ENCODE measurements around the gene HDAC4. TPM values are rescaled to one million over a fixed set of nuclear protein-coding genes. Genes with fewer than 3 reads are reported as not detected.

The HDAC4 gene
- total and polyA plus RNA-seq, 10 of the 15 experiments (the other 5 are each of a cell fraction or from before 2014, with no cell fraction given), result 0.22 to 15.7 (median 4.8) TPM

- peaks cover 3% of the 10 kb centered on the region; the same call in 1 of the 2 replicates for H4K20me1 ChIP-seq (ENCODE audit: control insufficient read depth, insufficient read depth)
- BruUV-seq (replicated peaks), result no TSS peak
These were observed 159.3 kb downstream of the HDAC4 start for GRCh38 chr2:239241431-239241960.

GRCh38 chr2:239240414-239240881 is 160.4 kb downstream of the HDAC4 start:
- H3K36me3 ChIP-seq (ENCODE audit: control insufficient read depth in 2 of 2, insufficient read depth in 2 of 2, low read length in 1 of 2), result no peaks in the 10 kb centered on the region
- 71% methylated on average over 15 of the region's 15 CpGs for WGBS (ENCODE audit: insufficient coverage, insufficient replicate concordance, low lambda C conversion rate, missing lambda C conversion rate)
- BruUV-seq (replicated peaks), result no TSS peak
- no peaks in the 10 kb centered on the region for H3K9me3 ChIP-seq (replicated peaks; ENCODE audit: control insufficient read depth, insufficient read depth, low read length)
- H3K4me2 ChIP-seq (ENCODE audit: control insufficient read depth, insufficient read depth), result no peak overlapping the region
- SMC1A ChIA-PET (ENCODE audit: uncharacterized antibody, unreplicated experiment), result no interaction called here
- no peak overlapping the region for H2AFZ ChIP-seq (ENCODE audit: control insufficient read depth, low read depth, low read length)
- intact Hi-C loops (cut with micrococcal nuclease; ENCODE audit: unreplicated experiment), result no loop called here
- H3K27me3 ChIP-seq (replicated peaks in 1 of 2; ENCODE audit: control insufficient read depth in 2 of 2, insufficient read depth in 2 of 2, low read length in 1 of 2), result no peaks in the 10 kb centered on the region
- peaks cover 3% of the 10 kb centered on the region; the same call in 1 of the 2 replicates for H4K20me1 ChIP-seq (ENCODE audit: control insufficient read depth, insufficient read depth)
- FAIRE-seq, result no peak
- RAD21 ChIA-PET (ENCODE audit: unreplicated experiment), result no interaction called here
- CTCF ChIA-PET, result no interaction called here
- no peak overlapping the region for H3K27ac ChIP-seq (ENCODE audit: control insufficient read depth, insufficient read depth)
- H3K9ac ChIP-seq (ENCODE audit: control insufficient read depth, insufficient read depth, low read length), result no peak overlapping the region
- POLR2A ChIA-PET, result no interaction called here
- ATAC-seq, result no peak
- in situ Hi-C loops (cut with MboI), result no loop called here
- no peak for TF ChIP-seq MAX (IDR thresholded peaks at IDR 0.05; ENCODE audit: low read depth, low read length)
- no peak for TF ChIP-seq LARP7 (IDR thresholded peaks at IDR 0.05)
- DNase-seq (ENCODE audit: low read depth, low spot score), result no peak
- no peaks in the 10 kb centered on the region for H3K79me2 ChIP-seq (ENCODE audit: control insufficient read depth, insufficient read depth, low read length)
- no peak overlapping the region for H3K4me3 ChIP-seq
- no peaks in the 10 kb centered on the region for H3K4me1 ChIP-seq (ENCODE audit: control insufficient read depth, insufficient read depth, low read length)

More at GRCh38 chr2:239241431-239241960, 159.3 kb downstream of the HDAC4 start:
- ChIA-PET SMC1A (ENCODE audit: uncharacterized antibody, unreplicated experiment) (no interaction called here), RAD21 (ENCODE audit: unreplicated experiment) (no interaction called here), POLR2A (no interaction called here), CTCF (no interaction called here)
- H3K4me3 ChIP-seq, result no peak overlapping the region
- FAIRE-seq (no peak), ATAC-seq (no peak), DNase-seq (ENCODE audit: low read depth, low spot score) (no peak)
- no peaks in the 10 kb centered on the region for H3K9me3 ChIP-seq (replicated peaks; ENCODE audit: control insufficient read depth, insufficient read depth, low read length)
- no peaks in the 10 kb centered on the region for H3K27me3 ChIP-seq (replicated peaks in 1 of 2; ENCODE audit: control insufficient read depth in 2 of 2, insufficient read depth in 2 of 2, low read length in 1 of 2)
- H3K36me3 ChIP-seq (ENCODE audit: control insufficient read depth in 2 of 2, insufficient read depth in 2 of 2, low read length in 1 of 2), result no peaks in the 10 kb centered on the region
- H3K4me2 ChIP-seq (ENCODE audit: control insufficient read depth, insufficient read depth), result no peak overlapping the region
- H3K4me1 ChIP-seq (ENCODE audit: control insufficient read depth, insufficient read depth, low read length), result no peaks in the 10 kb centered on the region
- H2AFZ ChIP-seq (ENCODE audit: control insufficient read depth, low read depth, low read length), result no peak overlapping the region
- 94% methylated on average over 1 of the region's 1 CpG for WGBS (ENCODE audit: insufficient coverage, insufficient replicate concordance, low lambda C conversion rate, missing lambda C conversion rate)
- H3K79me2 ChIP-seq (ENCODE audit: control insufficient read depth, insufficient read depth, low read length), result no peaks in the 10 kb centered on the region
- intact Hi-C loops (cut with micrococcal nuclease; ENCODE audit: unreplicated experiment), result no loop called here
- H3K9ac ChIP-seq (ENCODE audit: control insufficient read depth, insufficient read depth, low read length), result no peak overlapping the region
- in situ Hi-C loops (cut with MboI), result no loop called here
- TF ChIP-seq DPF2 (IDR thresholded peaks at IDR 0.05) (no peak), IRF5 (IDR thresholded peaks at IDR 0.05; ENCODE audit: borderline replicate concordance) (no peak), IRF4 (IDR thresholded peaks at IDR 0.05; ENCODE audit: low read depth, low read length) (no peak)
- H3K27ac ChIP-seq (ENCODE audit: control insufficient read depth, insufficient read depth), result no peak overlapping the region

Data from GM12878 (cell line).